Measurements from ENCODE around the gene PTPRN2.

GRCh38 chr7:157941210-157941609 is 646.4 kb downstream of the PTPRN2 start:
- TF ChIP-seq BHLHE40 (IDR thresholded peaks at IDR 0.05; ENCODE audit: borderline replicate concordance) = no peak
- TF ChIP-seq FOXK2 (IDR thresholded peaks at IDR 0.05) = no peak
- TF ChIP-seq FOXA1 (IDR thresholded peaks at IDR 0.05) = no peak
- TF ChIP-seq HDGF (IDR thresholded peaks at IDR 0.05; ENCODE audit: borderline replicate concordance) = no peak
- no peak for TF ChIP-seq SUZ12 (IDR thresholded peaks at IDR 0.05)
- no peak for TF ChIP-seq L3MBTL2 (conservative IDR thresholded peaks at IDR 0.05)
- no peak for TF ChIP-seq FOXM1 (IDR thresholded peaks at IDR 0.05; ENCODE audit: borderline replicate concordance)
- no peak for TF ChIP-seq PKNOX1 (IDR thresholded peaks at IDR 0.05)
- TF ChIP-seq ZNF384 (IDR thresholded peaks at IDR 0.05) = no peak
- TF ChIP-seq NFRKB (IDR thresholded peaks at IDR 0.05) = no peak
- no peak for TF ChIP-seq ARNT (IDR thresholded peaks at IDR 0.05)
